Stimulated activated naive CD8-positive, alpha-beta T cell treated with anti-CD3 and anti-CD28 coated beads, Interleukin-15, amount 100 ng/mL, for 72 hours (primary cell): ENCODE results near the gene MTHFS.
"Not testable (repeated sequence)": the region's sequence is repeated elsewhere in the genome, so short reads cannot be mapped to it uniquely, and the experiment has no call there.

Experiments
- ATAC-seq: fragments of 150-1000 bp; cut with Tn5 transposase; 2 replicates; pipeline ENCODE4 v1.10.0; 2021; ENCODE audit warnings: mild to moderate bottlenecking, moderate library complexity
- DNase-seq, 2 donors: peaks; one replicate each; pipeline ENCODE4 v3.0.0; 2021 to 2022
- H3K27ac Mint-ChIP-seq, 2 donors: one replicate each; pipeline ENCODE4 v1.8.0; 2022; ENCODE audit warnings: mild to moderate bottlenecking in 2 of 2, mixed read lengths in 2 of 2, moderate library complexity in 2 of 2
- H3K27me3 Mint-ChIP-seq: one replicate; pipeline ENCODE4 v1.8.0; 2022; ENCODE audit warnings: mixed read lengths
- H3K4me1 Mint-ChIP-seq: one replicate; pipeline ENCODE4 v1.8.0; 2022; ENCODE audit warnings: mild to moderate bottlenecking, mixed read lengths
- H3K4me3 Mint-ChIP-seq, 2 donors: one replicate each; pipeline ENCODE4 v1.8.0; 2022; ENCODE audit warnings: mild to moderate bottlenecking in 2 of 2, mixed read lengths in 2 of 2, moderate library complexity in 1 of 2
- H3K9me3 Mint-ChIP-seq, 2 donors: one replicate each; pipeline ENCODE4 v1.8.0; 2022; ENCODE audit warnings: mixed read lengths in 2 of 2

MTHFS gene

DNA sequence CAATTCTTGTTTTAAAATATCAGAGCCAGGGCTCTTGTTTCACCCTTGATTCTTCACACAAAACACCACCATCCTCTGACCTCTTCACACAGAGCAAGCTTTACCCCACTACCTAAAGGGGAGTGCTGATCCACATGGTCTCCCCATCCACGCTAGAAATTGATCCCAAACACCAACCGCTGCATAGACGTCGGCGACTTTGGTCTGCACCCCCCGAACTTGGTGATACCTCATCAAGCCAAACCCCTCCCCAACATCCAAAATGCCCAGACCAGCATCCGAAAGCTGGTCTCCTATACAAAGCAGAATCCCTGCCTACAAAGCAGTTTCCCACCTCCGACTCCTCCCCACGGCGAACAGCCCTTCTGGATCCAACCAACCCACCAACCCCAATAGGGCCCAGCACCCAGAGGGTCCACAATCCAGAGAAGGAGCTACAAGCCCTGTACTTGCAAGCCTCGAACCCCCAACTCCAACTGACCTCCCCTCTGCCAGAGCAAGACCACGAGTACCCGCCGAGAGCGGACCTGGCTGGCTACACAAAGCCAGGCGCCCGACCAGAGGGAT, 25.8 kb upstream of the MTHFS start:
- Mint-ChIP-seq H3K4me1 (peaks cover 35% of the 10 kb centered on the region), H3K4me3 (peak overlapping the region; percentile 89 to 99), H3K27ac (peak overlapping the region; percentile 96 to 99), H3K9me3 (peaks cover 16 to 31% of the 10 kb centered on the region in 2 donors), H3K27me3 (no peaks in the 10 kb centered on the region)
- no peak for ATAC-seq
- DNase-seq = no peak

DNA sequence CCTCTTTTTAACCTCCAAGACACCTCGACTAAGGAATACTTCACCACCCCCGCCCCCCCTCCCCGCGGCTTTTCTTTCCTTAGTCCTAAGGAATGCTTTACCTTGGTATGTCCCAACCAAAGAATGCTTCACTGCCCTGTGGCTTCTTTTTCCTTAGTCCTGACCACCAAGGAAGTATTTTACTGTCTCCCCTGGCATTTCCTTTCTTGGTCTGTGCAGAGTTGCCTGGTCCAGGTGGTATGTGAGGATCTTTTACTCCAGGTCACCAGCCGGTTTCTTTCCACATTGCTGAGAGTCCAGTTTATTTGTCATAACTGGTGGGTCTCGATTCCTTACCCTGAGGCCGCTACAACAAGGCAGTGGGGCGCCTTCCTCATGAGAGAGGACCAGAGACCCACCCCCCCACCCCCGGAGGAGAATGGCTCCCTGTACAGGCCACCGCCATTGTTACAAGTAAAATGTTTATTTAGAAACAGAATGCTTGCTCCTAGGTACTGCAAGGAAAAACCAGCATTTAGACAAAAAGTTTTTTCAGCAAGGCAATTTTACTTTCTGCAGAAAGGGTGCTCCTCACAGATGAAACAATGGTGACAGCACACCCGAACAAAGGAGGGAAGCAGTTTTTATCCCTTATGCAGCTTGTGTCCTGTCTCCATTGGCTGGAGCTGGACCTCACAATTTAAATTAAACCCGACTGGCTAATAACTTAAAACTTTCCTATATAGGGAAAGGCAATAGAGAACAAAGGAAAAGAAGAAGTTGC, 23.1 kb upstream of the MTHFS start:
- Mint-ChIP-seq H3K4me1 (peaks cover 35% of the 10 kb centered on the region), H3K27ac (no peak overlapping the region), H3K4me3 (no peak overlapping the region), H3K27me3 (no peaks in the 10 kb centered on the region), H3K9me3 (peaks cover 37 to 58% of the 10 kb centered on the region in 2 donors)
- DNase-seq = no peak
- no peak for ATAC-seq

DNA sequence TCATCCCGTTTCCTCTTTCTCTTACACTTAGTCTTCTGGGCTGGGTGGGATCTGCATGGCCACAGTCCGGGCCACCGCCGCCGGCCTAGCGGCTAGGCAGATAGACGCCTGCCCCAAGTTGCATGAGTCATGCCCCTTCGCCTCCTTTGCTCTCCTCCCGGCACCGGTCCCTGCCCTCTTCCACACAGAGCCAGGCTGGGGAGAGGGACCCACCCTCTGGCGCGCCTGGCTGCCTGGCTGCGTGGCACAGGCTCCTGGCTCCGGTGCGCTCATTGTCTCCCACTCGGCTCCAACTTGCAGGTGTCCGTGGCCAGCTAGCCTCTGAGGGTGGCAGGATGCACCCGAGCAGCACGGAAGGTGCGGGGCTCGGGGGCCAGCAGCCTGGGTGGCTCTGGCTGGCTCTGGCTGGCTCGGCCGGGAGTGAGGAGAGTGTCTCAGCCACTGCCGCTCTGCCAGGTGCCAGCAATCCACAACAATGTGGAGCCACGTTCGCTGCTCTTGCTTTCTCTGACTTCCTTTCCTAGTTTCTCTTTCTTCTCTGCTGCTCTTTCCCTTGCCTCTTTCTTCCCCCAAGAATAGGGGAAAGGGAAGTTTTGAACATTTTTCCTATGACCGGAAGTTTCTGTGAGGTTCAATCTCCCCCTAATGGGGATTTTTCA, 22.4 kb upstream of the MTHFS start:
- no peak overlapping the region for H3K27ac Mint-ChIP-seq
- H3K27me3 Mint-ChIP-seq = no peaks in the 10 kb centered on the region
- peak overlapping the region in 1 of 2 donors; percentile 25 for H3K4me3 Mint-ChIP-seq
- DNase-seq (no peak), ATAC-seq (no peak)
- H3K4me1 Mint-ChIP-seq = peaks cover 35% of the 10 kb centered on the region
- peaks cover 41 to 65% of the 10 kb centered on the region in 2 donors for H3K9me3 Mint-ChIP-seq

DNA sequence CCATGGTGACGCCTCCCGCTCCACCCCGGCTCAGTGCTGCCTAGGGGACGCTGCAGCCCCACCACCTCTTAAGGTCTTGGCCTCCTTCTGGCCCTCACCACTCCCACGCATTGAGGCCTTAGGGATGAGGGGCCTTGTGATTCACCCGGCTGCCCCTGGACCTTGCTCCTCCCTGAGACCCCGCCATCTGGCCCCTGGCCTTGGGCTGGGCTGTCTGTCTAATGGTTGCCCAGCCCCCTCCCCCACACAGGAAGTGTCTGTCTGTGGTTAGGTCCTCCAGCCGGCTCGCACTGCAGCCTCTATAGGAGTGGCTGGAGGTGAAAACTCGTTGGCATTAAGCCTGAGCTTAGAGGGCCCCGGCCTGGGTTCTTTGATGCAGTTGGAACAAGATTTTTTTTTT, 21.5 kb upstream of the MTHFS start:
- Mint-ChIP-seq H3K4me1 (peaks cover 35% of the 10 kb centered on the region), H3K9me3 (peaks cover 48 to 72% of the 10 kb centered on the region in 2 donors), H3K27ac (no peak overlapping the region), H3K4me3 (no peak overlapping the region), H3K27me3 (no peaks in the 10 kb centered on the region)
- no peak for ATAC-seq
- DNase-seq = no peak

DNA sequence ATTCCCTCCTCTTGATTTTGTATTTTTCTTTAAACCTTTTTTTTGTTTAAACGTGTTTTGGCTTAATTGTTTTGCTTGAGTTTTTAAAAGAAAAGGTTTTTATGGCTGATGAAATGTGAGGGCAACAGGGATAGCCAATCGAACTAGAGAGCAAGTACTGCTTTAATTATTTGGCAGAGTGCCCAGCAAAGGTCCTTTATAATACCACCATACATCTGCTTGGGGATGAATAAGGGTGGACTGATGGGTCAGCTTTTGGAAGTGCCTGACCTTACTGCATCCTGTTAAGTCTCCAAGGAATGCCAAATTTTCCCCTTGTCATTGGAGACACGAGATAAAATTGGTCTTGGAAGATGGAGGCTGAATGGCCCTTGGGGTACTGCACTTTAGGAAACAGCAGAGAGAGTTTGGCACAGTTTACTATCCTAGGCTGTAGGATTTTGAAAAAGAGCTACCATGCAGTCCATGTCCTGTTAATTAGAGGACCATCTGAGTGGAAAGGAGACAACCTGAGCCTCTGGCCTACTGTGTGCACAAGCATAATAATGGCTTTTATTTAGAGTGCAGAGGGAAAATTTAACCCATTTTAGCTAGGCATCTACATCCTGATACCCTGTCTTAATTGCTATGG, 19.8 kb upstream of the MTHFS start:
- Mint-ChIP-seq H3K27me3 (no peaks in the 10 kb centered on the region), H3K4me3 (no peak overlapping the region), H3K4me1 (peaks cover 21% of the 10 kb centered on the region), H3K9me3 (peaks cover 51 to 73% of the 10 kb centered on the region in 2 donors), H3K27ac (no peak overlapping the region)
- ATAC-seq (no peak), DNase-seq (no peak)

DNA sequence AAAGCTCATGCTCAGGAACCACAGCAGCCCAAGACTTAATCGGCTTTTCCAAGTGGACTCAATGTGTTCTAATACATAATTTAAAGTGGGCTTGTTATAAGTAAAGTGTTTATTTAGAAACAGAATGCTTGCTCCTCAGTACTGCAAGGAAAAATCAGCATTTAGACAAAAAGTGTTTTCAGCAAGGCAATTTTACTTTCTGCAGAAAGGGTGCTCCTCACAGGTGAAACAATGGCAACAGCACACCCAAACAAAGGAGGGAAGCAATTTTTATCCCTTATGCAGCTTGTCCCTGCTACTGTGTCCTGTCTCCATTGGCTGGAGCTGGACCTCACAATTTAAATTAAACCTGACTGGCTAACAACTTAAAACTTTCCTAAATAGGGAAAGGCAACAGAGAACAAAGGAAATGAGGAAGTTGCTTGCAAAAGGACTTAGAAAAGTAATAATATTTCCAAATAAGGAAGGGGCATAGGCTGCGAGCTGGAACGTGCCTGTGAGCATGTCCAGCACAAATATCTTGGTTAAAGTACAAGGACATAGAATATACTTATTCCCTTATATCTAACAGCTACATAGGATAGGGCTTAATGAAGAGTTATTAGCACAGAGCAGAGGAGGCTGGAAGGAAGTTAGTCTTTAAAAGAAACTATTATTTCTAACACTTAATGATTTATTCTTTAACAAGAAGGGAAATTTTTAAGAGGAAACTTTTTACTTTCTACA, 19.1 kb upstream of the MTHFS start:
- not testable (repeated sequence) for H3K27ac Mint-ChIP-seq, DNase-seq, H3K4me3 Mint-ChIP-seq, ATAC-seq, H3K27me3 Mint-ChIP-seq
- peaks cover 16% of the 10 kb centered on the region for H3K4me1 Mint-ChIP-seq
- H3K9me3 Mint-ChIP-seq = peaks cover 45 to 66% of the 10 kb centered on the region in 2 donors

DNA sequence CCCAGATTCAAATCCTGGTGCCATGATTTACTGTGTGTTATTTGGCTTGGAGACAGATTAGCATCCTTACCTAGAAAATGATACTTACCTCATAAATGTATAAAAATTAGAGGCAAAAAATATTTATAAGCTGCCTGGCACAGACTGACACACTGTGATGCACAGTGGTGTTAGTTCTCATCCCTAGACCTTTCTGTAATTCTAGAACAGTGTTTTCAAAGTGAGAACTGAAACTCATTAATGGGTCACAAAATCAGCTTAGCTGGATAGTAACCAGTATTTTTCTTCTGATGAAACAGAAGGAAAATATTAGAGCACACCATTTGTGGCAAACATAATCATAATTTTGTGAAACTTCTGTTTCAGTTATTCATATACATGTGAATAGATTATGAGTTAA, 17.9 kb upstream of the MTHFS start:
- ATAC-seq (no peak), DNase-seq (no peak)
- H3K9me3 Mint-ChIP-seq = peaks cover 50 to 73% of the 10 kb centered on the region in 2 donors
- no peak overlapping the region for H3K4me3 Mint-ChIP-seq
- H3K27ac Mint-ChIP-seq = no peak overlapping the region
- peaks cover 24% of the 10 kb centered on the region for H3K4me1 Mint-ChIP-seq
- no peaks in the 10 kb centered on the region for H3K27me3 Mint-ChIP-seq

DNA sequence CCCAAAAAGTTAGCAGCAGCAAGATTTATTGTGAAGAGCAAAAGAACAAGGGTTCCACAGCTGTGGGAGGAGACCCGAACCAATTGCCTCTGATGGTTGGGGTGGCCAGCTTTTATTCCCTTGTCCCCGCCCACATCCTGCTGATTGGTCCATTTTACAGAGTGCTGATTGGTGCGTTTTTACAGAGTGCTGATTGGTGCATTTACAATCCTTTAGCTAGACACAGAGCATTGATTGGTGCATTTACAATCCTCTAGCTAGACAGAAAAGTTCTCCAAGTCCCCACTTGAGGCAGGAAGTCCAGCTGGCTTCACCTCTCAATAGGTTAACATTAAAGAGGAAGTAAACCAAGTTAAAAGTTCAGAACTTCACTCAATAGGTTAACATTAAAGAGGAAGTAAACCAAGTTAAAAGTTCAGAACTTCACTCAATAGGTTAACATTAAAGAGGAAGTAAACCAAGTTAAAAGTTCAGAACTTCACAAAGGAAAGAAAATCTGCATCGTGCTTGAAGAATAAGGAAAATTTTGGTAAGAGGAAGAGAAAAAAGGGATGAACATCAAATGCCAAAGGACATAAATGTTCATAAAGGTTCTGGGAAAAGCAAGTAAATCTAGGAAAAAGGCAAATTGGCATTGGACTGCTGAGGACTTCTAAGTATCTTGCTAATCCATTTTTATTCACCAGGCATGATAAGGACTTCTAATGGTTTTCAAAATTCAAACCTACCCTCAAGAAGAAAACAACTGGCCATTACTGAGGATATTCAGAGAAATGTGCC, 12.9 kb upstream of the MTHFS start:
- not testable (repeated sequence) for H3K27ac Mint-ChIP-seq, ATAC-seq

DNA sequence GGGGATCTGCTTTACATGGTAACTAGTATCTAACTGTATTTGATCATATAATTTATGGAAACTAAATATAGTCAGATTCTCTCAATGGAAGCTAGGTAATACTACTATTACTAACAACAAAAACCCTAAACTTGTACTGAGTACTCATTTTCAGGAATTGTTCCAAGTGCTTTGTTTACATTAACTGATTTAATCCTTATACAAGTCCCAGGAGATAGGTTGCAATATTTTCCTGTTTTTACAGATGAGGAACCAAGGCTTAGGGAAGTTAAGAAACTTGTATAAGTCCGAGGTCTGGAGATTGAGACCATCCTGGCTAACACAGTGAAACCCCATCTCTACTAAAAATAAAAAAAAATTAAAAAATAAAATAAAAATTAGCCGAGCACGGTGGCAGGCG, 7.5 kb upstream of the MTHFS start:
- H3K4me1 Mint-ChIP-seq = peaks cover 22% of the 10 kb centered on the region
- H3K27ac Mint-ChIP-seq = no peak overlapping the region
- no peaks in the 10 kb centered on the region for H3K27me3 Mint-ChIP-seq
- no peak overlapping the region for H3K4me3 Mint-ChIP-seq
- DNase-seq = no peak
- ATAC-seq = no peak
- H3K9me3 Mint-ChIP-seq = no peaks in the 10 kb centered on the region

More for the DNA sequence above, 12.9 kb upstream of the MTHFS start:
- peaks cover 10% of the 10 kb centered on the region for H3K4me1 Mint-ChIP-seq
- peaks cover 20 to 23% of the 10 kb centered on the region in 2 donors for H3K9me3 Mint-ChIP-seq
- DNase-seq, H3K4me3 Mint-ChIP-seq, H3K27me3 Mint-ChIP-seq: not testable (repeated sequence)

DNA sequence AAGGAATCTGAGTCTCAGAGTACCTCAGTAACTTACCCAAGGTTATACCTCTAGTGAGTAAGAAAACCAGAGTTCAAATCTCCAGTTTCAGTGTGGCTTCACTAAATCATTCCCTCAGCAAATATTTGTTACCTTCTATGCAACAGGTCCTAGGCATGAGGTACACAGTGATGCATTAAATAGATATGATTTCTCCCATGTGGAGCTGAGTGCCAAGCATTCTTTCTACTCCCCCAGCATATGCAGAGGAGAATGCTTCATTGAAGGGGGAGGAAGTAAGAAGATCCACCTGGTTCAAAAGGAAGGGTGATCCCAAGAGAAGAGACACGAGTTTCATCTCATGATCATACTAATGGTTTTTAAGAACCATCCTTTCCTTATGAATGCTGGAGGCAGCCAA, 6.8 kb upstream of the MTHFS start:
- Mint-ChIP-seq H3K4me1 (peaks cover 22% of the 10 kb centered on the region), H3K4me3 (no peak overlapping the region), H3K27me3 (no peaks in the 10 kb centered on the region), H3K9me3 (no peaks in the 10 kb centered on the region), H3K27ac (no peak overlapping the region)
- DNase-seq (no peak), ATAC-seq (no peak)

DNA sequence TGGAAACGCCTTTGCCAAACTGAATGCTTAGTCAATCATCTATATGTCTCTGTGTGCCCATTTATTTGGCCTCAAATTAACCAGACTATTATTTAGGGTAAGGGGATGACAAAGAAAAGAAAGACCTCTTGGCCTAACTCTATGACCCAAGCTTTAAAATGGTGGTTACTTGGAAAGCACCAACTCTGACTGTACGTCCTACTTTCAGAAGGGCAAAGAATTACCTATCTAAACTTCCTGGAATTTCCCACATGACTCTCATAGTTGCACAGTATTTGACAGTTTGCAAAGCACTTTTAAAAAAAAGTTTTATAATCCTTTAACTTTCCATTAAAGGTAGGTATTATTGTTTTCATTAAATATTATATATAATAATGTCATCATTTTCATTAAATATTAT, 6.3 kb upstream of the MTHFS start:
- Mint-ChIP-seq H3K27me3 (no peaks in the 10 kb centered on the region), H3K27ac (no peak overlapping the region), H3K4me1 (peaks cover 27% of the 10 kb centered on the region), H3K4me3 (no peak overlapping the region), H3K9me3 (no peaks in the 10 kb centered on the region)
- ATAC-seq (peak; percentile 43), DNase-seq (no peak)

DNA sequence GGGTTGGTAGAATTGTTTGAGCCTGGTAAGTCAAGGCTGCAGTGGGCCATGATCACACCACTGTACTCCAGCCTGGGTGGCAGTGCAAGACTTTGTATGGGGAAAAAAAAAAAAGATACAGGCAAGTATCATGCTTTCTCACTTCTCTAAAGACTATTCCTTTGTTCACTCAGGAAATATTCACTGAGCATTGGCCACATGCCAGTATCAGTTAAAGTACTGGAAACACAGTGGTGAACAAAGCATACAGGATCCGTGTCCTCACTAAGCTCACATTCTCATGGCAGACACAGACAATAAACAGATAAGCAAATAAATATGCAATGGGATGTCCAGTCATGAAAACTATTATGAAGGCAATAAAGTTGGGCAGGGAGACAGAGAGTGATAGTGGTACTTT, 5.1 kb upstream of the MTHFS start:
- no peaks in the 10 kb centered on the region for H3K9me3 Mint-ChIP-seq
- ATAC-seq (no peak), DNase-seq (no peak)
- H3K4me3 Mint-ChIP-seq = peak overlapping the region in 1 of 2 donors; percentile 3
- peak overlapping the region in 1 of 2 donors; percentile 26 for H3K27ac Mint-ChIP-seq
- peaks cover 34% of the 10 kb centered on the region for H3K4me1 Mint-ChIP-seq
- no peaks in the 10 kb centered on the region for H3K27me3 Mint-ChIP-seq

DNA sequence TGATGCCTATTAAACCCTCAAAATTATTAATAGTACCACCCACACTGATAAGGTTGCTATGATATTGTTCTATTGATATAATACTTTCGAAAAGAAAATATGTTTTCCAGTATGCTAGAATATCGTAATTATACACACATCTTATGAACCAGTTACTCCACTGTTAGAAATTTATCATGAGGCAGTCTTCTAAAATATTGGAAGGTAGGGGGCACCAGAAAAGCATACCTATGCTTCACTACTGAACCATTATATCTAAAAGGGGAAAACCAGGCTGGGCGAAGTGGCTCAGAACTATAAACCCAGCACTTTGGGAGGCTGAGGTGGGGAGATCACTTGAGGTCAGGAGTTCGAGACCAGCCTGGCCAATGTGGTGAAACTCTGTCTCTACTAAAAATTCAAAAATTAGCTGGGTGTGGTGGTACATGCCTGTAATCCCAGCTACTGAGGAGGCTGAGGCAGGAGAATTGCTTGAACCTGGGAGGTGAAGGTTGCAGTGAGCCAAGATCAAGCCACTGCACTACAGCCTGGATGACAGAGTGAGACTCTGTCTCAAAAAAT, 4.1 kb upstream of the MTHFS start:
- H3K4me3 Mint-ChIP-seq, H3K27me3 Mint-ChIP-seq, DNase-seq, H3K9me3 Mint-ChIP-seq, ATAC-seq, H3K27ac Mint-ChIP-seq: not testable (repeated sequence)
- H3K4me1 Mint-ChIP-seq = peaks cover 40% of the 10 kb centered on the region

DNA sequence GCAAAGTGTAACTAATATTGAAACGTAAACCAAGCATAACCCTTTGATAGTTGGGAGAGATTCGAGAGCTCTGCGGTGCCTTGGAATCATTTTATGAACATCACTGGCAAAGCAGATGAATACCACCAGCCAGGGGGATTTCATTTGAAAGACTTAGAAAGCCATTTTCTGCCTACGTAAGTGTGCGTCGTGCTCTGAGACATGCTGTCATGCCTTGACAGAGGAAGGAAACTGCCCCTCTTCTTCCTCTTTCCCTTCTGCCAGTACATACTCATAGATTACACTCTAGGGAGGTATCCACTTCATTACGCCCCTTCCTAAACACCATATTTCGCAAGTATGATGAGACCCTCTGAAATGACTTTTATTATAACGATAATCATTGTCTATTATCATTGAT, 3.3 kb upstream of the MTHFS start:
- no peak for DNase-seq
- H3K27ac Mint-ChIP-seq = no peak overlapping the region
- H3K4me3 Mint-ChIP-seq = no peak overlapping the region
- H3K9me3 Mint-ChIP-seq = peaks cover 0 to 4% of the 10 kb centered on the region in 2 donors
- no peak for ATAC-seq
- H3K27me3 Mint-ChIP-seq = no peaks in the 10 kb centered on the region
- H3K4me1 Mint-ChIP-seq = peaks cover 49% of the 10 kb centered on the region
